ENCODE data around the gene EGR1.

The EGR1 gene

DNA sequence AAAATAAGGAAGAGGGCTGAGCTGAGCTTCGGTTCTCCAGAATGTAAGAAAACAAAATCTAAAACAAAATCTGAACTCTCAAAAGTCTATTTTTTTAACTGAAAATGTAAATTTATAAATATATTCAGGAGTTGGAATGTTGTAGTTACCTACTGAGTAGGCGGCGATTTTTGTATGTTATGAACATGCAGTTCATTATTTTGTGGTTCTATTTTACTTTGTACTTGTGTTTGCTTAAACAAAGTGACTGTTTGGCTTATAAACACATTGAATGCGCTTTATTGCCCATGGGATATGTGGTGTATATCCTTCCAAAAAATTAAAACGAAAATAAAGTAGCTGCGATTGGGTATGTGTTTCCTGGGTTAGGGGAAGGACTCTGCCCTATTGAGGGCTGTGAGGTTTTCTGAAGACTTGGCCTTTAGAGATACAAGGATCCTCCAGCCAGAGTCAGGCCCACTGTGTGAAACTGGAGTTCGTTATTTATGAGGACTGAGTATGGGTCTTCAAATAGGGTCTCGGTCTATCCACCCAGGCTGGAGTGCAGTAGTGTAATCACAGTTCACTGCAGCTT is 3.8 kb downstream of the EGR1 start:
- TF ChIP-seq, protein P1, sequence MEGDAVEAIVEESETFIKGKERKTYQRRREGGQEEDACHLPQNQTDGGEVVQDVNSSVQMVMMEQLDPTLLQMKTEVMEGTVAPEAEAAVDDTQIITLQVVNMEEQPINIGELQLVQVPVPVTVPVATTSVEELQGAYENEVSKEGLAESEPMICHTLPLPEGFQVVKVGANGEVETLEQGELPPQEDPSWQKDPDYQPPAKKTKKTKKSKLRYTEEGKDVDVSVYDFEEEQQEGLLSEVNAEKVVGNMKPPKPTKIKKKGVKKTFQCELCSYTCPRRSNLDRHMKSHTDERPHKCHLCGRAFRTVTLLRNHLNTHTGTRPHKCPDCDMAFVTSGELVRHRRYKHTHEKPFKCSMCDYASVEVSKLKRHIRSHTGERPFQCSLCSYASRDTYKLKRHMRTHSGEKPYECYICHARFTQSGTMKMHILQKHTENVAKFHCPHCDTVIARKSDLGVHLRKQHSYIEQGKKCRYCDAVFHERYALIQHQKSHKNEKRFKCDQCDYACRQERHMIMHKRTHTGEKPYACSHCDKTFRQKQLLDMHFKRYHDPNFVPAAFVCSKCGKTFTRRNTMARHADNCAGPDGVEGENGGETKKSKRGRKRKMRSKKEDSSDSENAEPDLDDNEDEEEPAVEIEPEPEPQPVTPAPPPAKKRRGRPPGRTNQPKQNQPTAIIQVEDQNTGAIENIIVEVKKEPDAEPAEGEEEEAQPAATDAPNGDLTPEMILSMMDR (IDR thresholded peaks at IDR 0.05): no peak

DNA sequence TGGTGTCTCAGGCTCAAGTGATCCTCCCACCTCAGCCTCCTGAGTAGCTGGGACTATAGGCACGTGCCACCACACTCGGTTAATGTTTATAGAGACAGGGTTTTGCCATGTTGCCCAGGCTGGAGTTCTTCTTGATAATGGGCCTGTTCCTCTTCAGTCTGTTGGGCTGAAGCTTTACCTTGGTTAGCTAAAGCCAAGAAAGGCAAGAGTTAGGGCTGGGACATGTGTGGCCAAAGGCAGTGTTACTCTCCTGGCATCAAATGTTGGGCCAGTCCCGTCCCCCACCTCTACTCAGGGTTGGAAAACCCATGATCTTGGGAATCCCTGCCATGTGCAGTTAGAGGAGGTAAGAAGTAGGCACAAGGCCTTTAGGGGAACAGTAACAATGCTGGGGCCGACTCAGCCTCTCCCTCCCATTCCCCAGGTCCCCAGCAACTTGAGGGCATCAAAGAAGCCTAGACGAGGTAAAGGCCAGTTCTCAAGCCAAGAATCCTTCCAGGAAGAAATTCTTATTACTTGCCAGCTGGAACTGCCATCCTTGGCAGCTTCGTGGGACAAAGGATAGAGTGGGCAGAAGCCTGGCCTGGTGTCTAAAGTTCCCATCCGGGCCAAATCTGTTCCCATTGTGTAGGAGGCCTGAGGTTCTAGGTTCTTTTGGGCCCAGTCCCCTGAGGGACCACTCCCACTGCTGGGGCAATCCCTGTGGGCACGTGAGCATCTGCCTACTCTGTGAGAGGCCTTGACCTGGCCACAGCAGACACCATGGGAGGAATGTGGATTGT is 4.5 kb downstream of the EGR1 start:
- TF ChIP-seq, protein P1 (IDR thresholded peaks at IDR 0.05): no peak

GRCh38 chr5:138470322-138471051 is 5.2 kb downstream of the EGR1 start:
- TF ChIP-seq, protein P1 (IDR thresholded peaks at IDR 0.05): no peak

GRCh38 chr5:138471052-138471361 is 5.7 kb downstream of the EGR1 start:
- TF ChIP-seq, protein P1 (IDR thresholded peaks at IDR 0.05): no peak

DNA sequence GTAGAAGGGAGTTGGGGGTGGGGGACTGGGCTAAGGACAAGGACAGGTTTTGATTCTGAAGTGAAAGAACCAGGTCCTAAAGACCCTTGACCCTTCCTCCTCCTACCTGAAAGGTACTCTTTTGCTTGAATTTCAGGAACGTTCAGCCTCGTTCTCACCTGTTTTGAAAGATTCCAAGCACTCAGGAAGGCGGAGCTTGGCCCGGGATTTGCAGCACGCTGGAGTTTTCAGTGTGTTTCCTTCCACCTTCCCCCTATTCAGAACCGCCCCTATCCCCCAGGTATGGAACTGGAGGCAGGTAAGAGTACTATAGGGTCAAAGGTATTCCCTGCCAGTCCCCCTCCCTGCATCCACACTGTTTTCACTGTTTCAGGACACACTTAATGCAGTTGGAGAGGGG is 7.1 kb downstream of the EGR1 start:
- TF ChIP-seq, protein P1 (IDR thresholded peaks at IDR 0.05): no peak

DNA sequence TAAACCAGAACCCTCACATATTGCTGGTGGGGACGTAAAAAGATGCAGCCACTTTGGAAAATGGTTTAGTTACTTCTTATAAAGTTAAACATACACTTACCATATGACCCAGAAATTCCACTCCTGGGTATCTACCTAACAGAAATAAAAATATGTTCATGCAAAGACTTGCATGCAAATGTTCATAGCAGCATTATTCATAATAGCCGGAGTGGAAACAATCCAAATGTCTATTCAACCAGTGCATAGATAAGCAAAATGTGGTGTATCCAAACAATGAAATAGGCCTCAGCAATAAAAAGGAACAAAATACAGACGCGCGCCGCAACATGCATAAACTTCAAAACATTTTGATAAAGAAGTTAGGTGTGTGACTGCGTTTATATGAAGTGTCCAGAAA is 11.6 kb downstream of the EGR1 start:
- TF ChIP-seq, protein P1 (IDR thresholded peaks at IDR 0.05): no peak

- TF ChIP-seq, protein P1 (IDR thresholded peaks at IDR 0.05): no peak
These were observed 17.4 kb downstream of the EGR1 start for GRCh38 chr5:138482638-138483037.
